ENCODE data around the gene TMEM161A.

TMEM161A gene

GRCh38 chr19:19074196-19074882 is 63.9 kb downstream of the TMEM161A start:
- no peak overlapping the region for H3K4me3 ChIP-seq (ENCODE audit: control insufficient read depth, low read depth, low read length)
- no peak for TF ChIP-seq CTCF (conservative IDR thresholded peaks at IDR 0.05; ENCODE audit: control insufficient read depth, insufficient read depth, low read depth, low read length)
- no peak for DNase-seq (ENCODE audit: low read depth)

- no peak overlapping the region for H3K4me3 ChIP-seq (ENCODE audit: control insufficient read depth, low read depth, low read length)
- no peak for TF ChIP-seq CTCF (conservative IDR thresholded peaks at IDR 0.05; ENCODE audit: control insufficient read depth, insufficient read depth, low read depth, low read length)
- DNase-seq (ENCODE audit: low read depth), result no peak
Observed at GRCh38 chr19:19071897-19072296, 66.4 kb downstream of the TMEM161A start.

Data from fibroblast of mammary gland (primary cell).